Stomach (tissue), 9 donors: ENCODE results near the gene PLEKHM3. TPM values are rescaled to one million over a fixed set of nuclear protein-coding genes. Genes with fewer than 3 reads are reported as not detected.

Experiments
- DNase-seq, 2 donors: peaks; one replicate each; pipeline versions ENCODE4 v3.0.0 to v3.0.0-alpha.2; 2013 to 2019
- H3K27ac ChIP-seq, 5 donors: fragments of 200-600 bp in 4 of 5; sonication (generic) in 4 of 5; one replicate each; pipeline ENCODE4 v1.5.1; 2013 to 2019; ENCODE audit warnings: mild to moderate bottlenecking in 1 of 5, moderate library complexity in 1 of 5
- H3K27me3 ChIP-seq, 3 donors: fragments of 200-600 bp; sonication (generic); one replicate each; pipeline ENCODE4 v1.5.1; 2017 to 2019; ENCODE audit warnings: mixed run types in 1 of 3
- H3K36me3 ChIP-seq, 4 donors: fragments of 200-600 bp; sonication (generic); 1 replicate in 3 of 4; 2 replicates in 1 of 4; pipeline ENCODE4 v1.5.1; 2016 to 2019
- H3K4me1 ChIP-seq, 4 donors: fragments of 200-600 bp; sonication (generic); one replicate each; pipeline ENCODE4 v1.5.1; 2016 to 2019
- H3K4me3 ChIP-seq, 4 donors: fragments of 200-600 bp; sonication (generic) in 3 of 4; one replicate each; pipeline ENCODE4 v1.5.1; 2016 to 2019; ENCODE audit warnings: mild to moderate bottlenecking in 1 of 4
- H3K9me3 ChIP-seq, 4 donors: fragments of 200-600 bp; sonication (generic); one replicate each; pipeline ENCODE4 v1.5.1; 2016 to 2019
- CTCF ChIP-seq, 7 experiments: fragments of 450-650 bp in 4 of 7; fragments of 200-600 bp in 3 of 7; sonication (generic) in 3 of 7; IDR thresholded peaks; one replicate each; pipeline ENCODE4 v1.5.1; 2016 to 2019; ENCODE audit warnings: antibody characterized with exemption in 7 of 7, control low read depth in 2 of 7, mild to moderate bottlenecking in 1 of 7
- EP300 ChIP-seq: sonication (generic); formaldehyde crosslinking; IDR thresholded peaks from one replicate; pipeline ENCODE4 v1.6.1; 2017; ENCODE audit warnings: antibody characterized with exemption
- POLR2A ChIP-seq, 4 donors: fragments of 450-650 bp; IDR thresholded peaks; one replicate each; pipeline ENCODE4 v1.6.1; 2016; ENCODE audit warnings: antibody characterized with exemption in 4 of 4, control low read depth in 2 of 4, mild to moderate bottlenecking in 1 of 4, moderate library complexity in 1 of 4
- POLR2AphosphoS5 ChIP-seq, 3 donors: sonication (generic); formaldehyde crosslinking; IDR thresholded peaks; one replicate each; pipeline ENCODE4 v1.6.1; 2016; ENCODE audit warnings: antibody characterized with exemption in 3 of 3
- WGBS, 5 donors: extraction: QIAGEN DNeasy Blood & Tissue Kit in 3 of 5; methylation state at CpG; one replicate each; pipeline versions ENCODE4 v1.1.5 to v1.1.7; 2013 to 2018; 5-methylcytosine and 5-hydroxymethylcytosine counted together
- intact Hi-C: fragments of 100-400 bp; cut with DNase I; formaldehyde crosslinking; loops from one replicate; pipeline ENCODE4 v1.15.1; 2023; ENCODE audit warnings: low total_unique reads
- polyA plus RNA-seq, 3 donors: library from polyadenylated mRNA; stranded (reverse); fragments of 200-250 nt; gene quantifications; one replicate each; pipeline ENCODE4 v1.2.3, GENCODE V29; 2013
- total RNA-seq, 5 donors: library from RNA; depleted of rRNA; stranded (reverse); fragments of >200 nt; gene quantifications; one replicate each; pipeline versions ENCODE4 v1.1.0 to v1.2.3, GENCODE V29; 2014 to 2016
- donor health status: healthy with polysubstance abuse.
- donor health status: Bipolar disorder and iron deficiency.
- donor health status: healthy.

Gene PLEKHM3
- total and polyA plus RNA-seq, 8 donors, result 2.1 to 35.1 (median 5.4) TPM

DNA sequence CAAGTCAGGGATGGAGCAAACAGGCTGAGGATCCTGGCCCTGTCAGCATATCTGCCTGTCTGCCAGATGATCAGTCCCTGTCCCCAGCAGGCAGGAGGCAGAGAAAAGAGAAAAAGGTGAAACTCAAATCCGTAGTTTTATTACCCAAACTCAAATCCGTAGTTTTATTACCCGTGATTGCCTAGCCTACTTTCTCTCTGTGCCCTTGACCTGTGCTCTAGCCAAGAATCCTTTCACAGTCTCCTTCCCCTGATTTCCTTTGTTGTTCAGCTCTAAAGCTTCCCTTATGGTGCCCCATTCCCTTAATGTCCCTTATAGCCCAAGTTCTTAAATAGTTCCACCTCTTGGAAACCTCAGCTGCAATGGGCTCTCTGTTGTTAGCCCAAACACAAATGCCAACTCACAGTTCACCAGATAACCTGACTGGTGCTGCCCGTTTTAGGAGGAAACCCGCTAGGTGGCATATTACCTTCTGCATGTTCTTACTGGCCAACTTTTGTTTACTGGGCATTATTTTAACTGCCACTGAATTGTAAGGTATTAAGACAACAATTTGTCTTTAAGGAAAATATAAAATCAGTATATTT, 130.0 kb downstream of the PLEKHM3 start:
- WGBS, 5 donors, result 41 to 67% (median 56%) methylated on average over 5 of the region's 5 CpGs
- Histone ChIP-seq H3K4me1 (peaks cover 23 to 60% (median 44%) of the 10 kb centered on the region in 4 donors), H3K36me3 (peaks cover 0 to 6% (median 3%) of the 10 kb centered on the region in 4 donors), H3K4me3 (no peak overlapping the region), H3K27me3 (no peaks in the 10 kb centered on the region), H3K27ac (peak overlapping the region in 1 of 5 donors; percentile 20), H3K9me3 (no peaks in the 10 kb centered on the region)
- intact Hi-C loops, result no loop called here
- peak in 2 of 7 experiments; percentile 6 to 26 for TF ChIP-seq CTCF (IDR thresholded peaks at IDR 0.05)
- TF ChIP-seq EP300, result no peak
- no peak for TF ChIP-seq POLR2AphosphoS5 (IDR thresholded peaks at IDR 0.05)
- no peak for TF ChIP-seq POLR2A (IDR thresholded peaks at IDR 0.05)
- no peak for DNase-seq

- Histone ChIP-seq H3K9me3 (no peaks in the 10 kb centered on the region), H3K4me3 (no peak overlapping the region), H3K27me3 (no peaks in the 10 kb centered on the region), H3K4me1 (peaks cover 23 to 54% (median 38%) of the 10 kb centered on the region in 4 donors), H3K36me3 (no peaks in the 10 kb centered on the region), H3K27ac (peak overlapping the region; percentile 41 to 77 (median 73))
- intact Hi-C loops, result no loop called here
- peak; percentile 32 to 47 for DNase-seq
- WGBS, 5 donors, result 23 to 40% (median 28%) methylated on average over 7 of the region's 7 CpGs
- TF ChIP-seq EP300, result no peak
- TF ChIP-seq CTCF (IDR thresholded peaks at IDR 0.05), result no peak
- no peak for TF ChIP-seq POLR2A (IDR thresholded peaks at IDR 0.05)
- no peak for TF ChIP-seq POLR2AphosphoS5 (IDR thresholded peaks at IDR 0.05)
These were observed 132.5 kb downstream of the PLEKHM3 start for GRCh38 chr2:207892716-207893402.

GRCh38 chr2:207891086-207891844, 134.1 kb downstream of the PLEKHM3 start:
- Histone ChIP-seq H3K4me3 (no peak overlapping the region), H3K27me3 (no peaks in the 10 kb centered on the region), H3K36me3 (no peaks in the 10 kb centered on the region), H3K27ac (no peak overlapping the region), H3K4me1 (peaks cover 16 to 47% (median 27%) of the 10 kb centered on the region in 4 donors), H3K9me3 (no peaks in the 10 kb centered on the region)
- WGBS, 5 donors, result 46 to 75% (median 71%) methylated on average over 4 of the region's 4 CpGs
- no peak for DNase-seq
- intact Hi-C loops, result no loop called here
- TF ChIP-seq POLR2A (IDR thresholded peaks at IDR 0.05) (no peak), CTCF (IDR thresholded peaks at IDR 0.05) (no peak)

GRCh38 chr2:207887500-207887899, 137.8 kb downstream of the PLEKHM3 start:
- Histone ChIP-seq H3K9me3 (no peaks in the 10 kb centered on the region), H3K4me3 (no peak overlapping the region), H3K36me3 (no peaks in the 10 kb centered on the region), H3K27me3 (no peaks in the 10 kb centered on the region), H3K27ac (no peak overlapping the region), H3K4me1 (peaks cover 3 to 16% (median 5%) of the 10 kb centered on the region in 4 donors)
- intact Hi-C loops, result no loop called here
- no peak for TF ChIP-seq CTCF (IDR thresholded peaks at IDR 0.05)
- no peak for TF ChIP-seq POLR2AphosphoS5 (IDR thresholded peaks at IDR 0.05)
- TF ChIP-seq EP300, result no peak
- TF ChIP-seq POLR2A (IDR thresholded peaks at IDR 0.05), result no peak
- 32 to 86% (median 46%) methylated on average over 1 of the region's 1 CpG for WGBS, 5 donors
- DNase-seq, result no peak
